NK-92 (cell line): ENCODE results near the gene POC5.

Source experiments
- DNase-seq: peaks from one replicate; lab custom pipeline; 2025; ENCODE audit not compliant: unreplicated experiment; lab: John Stamatoyannopoulos, UW

POC5 gene

GRCh38 chr5:75660678-75661465 is 56.4 kb downstream of the POC5 start:
- no peak for DNase-seq

GRCh38 chr5:75659791-75660450 is 57.3 kb downstream of the POC5 start:
- no peak for DNase-seq

DNA sequence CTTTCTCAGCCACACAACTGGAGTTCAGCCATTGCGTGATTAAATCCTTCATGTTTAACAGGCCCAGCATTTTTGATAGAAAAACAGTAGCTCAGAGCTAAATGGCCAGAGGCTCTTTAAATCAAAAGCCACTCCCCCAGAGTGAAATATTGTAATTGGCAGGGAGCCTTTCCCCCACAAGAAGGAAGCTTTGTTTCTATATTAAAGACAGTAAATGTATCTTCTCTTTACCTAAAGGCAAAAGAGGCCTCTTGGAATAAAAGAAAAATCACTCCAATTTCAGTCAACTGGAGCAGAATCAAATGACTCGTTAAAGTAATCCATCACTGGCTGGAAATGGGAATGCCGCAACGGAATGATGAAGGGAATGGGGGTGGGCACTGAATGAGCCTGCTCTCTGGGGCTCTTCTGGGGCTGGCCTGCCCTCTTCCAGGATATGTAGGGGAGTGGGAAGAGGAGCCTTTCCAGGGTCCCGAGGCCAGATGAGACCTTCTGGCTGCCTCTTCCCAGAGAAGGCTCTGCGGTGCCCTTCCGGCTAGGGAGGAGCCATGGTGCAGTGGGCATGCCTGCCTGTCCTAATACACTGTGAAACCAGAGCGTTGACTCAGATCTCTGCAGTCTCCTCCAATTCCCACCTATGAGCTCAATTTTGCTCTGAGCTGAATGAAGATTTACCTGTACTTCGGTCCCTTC is 60.8 kb downstream of the POC5 start:
- DNase-seq, result no peak

DNA sequence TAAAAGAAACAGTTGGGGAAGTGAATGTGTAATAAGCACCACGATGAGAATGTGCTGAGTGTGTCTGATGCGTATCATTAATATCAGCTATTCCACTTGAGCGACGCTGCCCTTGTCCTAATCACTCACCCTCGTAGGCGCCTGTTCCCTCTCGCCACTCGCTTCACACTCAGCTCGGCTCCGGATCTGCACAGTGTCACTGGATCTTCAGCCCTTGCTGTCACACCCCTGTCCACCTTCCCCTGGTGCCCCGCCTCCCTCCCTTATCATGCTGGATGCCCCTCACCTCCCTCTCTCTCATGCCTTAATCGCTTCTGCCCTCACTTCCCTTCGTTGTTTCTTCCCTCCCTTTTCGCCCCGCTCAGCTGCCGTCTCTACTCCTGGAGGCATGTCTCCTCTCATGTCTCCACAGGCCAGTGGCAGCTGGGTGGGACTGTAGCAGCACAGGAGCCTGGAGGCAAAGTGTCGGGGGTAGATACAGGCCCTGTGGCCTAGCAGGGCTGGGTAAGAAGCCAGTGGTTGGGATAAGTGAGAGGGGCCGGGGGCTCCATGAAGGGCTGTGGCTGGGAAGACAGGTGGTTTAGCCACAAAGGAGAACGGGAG is 62.4 kb downstream of the POC5 start:
- no peak for DNase-seq

DNA sequence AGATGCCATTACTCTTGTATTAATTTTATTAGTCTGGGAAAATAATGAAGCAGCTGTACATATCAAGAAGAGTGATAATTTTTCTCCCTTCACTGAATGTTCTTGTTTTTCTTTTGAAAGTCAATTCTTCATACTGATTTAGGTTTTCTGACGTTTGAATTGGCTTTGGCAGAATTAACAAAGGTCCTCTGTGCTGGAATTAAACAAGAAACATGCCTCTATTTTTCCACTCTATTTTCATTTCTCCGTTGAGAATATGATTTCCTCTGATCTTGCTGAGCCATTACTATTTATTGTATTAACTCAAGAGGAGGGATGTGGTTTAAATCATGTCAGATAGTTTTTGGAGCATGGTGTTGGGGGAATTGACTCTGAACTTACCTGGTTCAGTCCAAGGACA is 63.7 kb downstream of the POC5 start:
- DNase-seq, result no peak

- no peak for DNase-seq
Observed at GRCh38 chr5:75651575-75652238, 65.5 kb downstream of the POC5 start.

DNA sequence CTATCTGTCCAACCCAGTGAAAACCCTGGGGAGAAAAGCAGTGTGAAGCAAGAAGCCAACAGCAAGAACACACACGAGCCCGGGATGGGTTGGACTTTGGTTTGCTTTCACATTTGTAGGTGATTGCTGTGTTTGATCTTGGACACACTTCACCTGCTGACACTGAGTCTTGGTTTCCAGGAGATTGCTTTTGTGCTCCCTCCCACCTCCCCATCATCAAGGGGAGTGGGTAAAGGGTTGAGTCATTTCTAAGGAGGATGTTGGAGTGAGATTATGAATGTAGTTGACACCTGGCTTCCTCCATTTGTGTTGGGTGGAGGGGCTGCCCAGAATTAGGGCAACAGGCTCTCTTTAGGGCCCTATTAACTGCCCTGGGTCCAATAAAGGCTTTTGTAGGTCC is 68.5 kb downstream of the POC5 start:
- no peak for DNase-seq

- DNase-seq, result no peak
Observed at GRCh38 chr5:75640826-75641225, 76.4 kb downstream of the POC5 start.

DNA sequence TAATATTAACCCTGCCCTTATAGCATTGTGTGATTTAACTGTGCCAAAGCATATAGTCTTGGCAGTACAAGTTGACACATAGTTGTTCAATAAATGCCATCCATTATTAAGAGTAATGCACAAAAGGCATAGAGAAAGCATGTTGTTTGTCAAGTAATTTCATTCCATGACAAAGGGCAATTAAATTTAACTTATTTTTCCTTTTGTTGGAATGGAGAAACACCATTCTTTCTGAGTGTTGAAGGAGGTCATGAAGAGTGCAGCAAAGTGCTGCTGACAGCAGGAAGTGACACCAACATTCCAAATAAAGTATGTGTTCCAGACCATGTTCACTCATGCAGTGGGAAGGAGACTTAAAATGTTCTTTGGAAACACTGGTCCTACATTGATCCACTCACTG is 76.8 kb downstream of the POC5 start:
- DNase-seq, result no peak

DNA sequence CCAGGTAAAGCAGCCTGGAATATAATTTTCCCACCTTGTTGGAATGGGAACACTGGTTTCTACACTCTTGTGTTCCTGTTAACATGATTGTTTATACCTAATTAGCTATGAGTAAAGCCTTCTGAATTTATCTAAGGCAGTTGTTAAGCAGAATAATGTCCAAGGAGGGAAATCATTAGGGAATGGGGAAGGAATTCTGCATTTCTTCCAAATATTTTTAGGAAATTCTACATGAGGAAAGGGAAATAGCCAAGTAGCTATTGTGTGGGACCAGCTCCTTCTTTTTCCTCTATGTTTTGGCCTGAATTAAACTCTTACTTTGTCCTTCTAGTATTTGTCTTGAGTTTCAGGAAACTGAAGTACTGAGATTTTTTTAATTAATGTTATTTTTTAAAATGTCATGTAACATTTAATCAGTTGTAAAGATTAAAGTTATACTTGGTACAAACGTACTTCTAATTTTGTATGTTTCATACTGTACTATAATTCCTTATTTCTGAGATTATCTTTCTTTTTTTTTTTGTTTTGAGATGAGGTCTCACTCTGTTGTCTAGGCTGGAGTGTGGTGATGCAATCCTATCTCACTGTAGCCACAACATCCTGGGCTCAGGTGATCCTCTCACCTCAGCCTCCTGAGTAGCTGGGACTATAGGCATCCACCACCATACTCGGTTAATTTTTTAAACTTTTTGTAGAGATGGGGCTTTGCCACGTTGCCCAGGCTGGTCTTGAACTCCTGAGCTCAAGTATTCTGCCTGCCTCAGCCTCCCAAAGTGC is 77.5 kb downstream of the POC5 start:
- no peak for DNase-seq

DNA sequence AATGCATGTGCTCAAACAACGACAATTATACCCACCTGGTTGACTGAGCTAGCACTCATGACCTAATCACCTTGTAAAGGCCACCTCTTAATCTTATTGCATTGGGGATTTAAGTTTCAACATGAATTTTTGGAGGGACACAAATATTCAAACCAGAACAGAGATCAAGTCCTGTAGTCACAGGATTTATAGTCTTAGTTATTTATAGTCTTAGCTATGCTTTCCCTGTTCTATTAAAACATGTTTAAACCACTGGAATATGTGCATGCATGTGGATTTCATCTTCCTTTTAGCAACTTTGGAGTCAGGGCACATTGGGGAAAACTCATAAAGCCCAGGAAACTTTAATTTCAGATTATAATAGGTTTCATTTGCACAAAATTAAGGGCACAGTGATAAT is 79.3 kb downstream of the POC5 start:
- DNase-seq, result no peak

DNA sequence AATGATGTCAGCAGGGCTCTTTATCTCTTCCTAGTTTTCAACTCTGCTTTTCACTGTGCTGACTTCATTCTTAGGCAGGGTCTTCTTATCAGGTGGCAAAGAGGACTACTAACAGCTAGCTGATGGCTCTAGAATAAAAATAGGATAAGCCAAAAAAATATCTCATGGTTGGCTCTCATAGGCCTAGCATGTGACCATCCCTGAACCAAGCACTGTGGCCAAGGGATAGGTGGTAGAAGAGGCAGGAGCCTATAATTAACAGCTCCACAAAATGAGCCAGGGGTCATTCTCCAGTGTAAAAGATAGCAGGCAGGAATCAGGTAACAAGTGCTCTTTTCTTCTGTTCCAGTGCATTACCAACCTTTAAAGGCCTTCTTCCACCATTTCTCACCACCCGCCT is 84.9 kb downstream of the POC5 start:
- DNase-seq, result no peak

GRCh38 chr5:75630875-75631274 is 86.4 kb downstream of the POC5 start:
- no peak for DNase-seq

- DNase-seq, result no peak
Observed at GRCh38 chr5:75627801-75628200, 89.4 kb downstream of the POC5 start.

DNA sequence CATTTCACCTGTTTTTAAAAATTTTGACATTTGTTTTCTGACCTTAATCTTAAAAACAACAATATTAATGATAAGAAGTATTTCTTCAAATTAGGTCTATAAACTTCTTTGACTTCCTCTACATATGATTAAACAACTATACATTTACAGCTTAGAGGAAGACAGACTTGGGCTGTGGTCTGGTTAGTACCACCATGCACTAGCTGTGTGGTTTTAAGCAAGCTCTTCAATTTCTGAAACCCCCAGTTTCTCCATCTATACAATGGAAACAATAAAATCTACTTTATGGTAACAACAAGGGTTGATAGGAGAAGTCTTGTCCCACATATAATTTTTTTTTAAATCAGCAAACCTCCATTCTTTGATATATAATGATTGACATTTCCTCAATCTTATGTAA is 90.3 kb downstream of the POC5 start:
- DNase-seq, result no peak
